Measurements from ENCODE around the gene MRPL50.

DNA sequence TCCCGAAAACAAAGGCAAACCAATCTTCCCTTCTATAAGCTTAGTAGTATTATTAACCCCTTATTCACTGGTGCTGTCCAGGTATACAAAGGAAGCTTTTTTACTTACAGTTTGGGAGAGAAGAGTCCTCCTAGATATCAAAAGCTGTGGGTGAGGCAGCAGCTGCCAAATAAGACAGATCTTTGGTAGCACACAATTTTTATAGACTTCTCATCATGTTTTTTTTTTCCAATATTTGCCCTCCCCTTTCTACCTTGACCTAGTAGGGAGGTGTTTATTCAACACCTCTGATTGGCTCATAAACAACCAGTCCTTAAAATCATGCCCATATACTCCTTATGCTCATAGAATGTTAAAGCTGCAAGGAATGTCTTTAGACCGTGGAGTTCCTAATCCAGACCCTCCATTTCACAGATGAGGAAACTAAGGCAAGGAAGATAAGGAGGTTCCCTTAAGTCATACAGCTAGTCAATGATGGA is 37.2 kb upstream of the MRPL50 start, which contains the start of gene ALDOB:
- TF ChIP-seq CTCF (IDR thresholded peaks at IDR 0.05; ENCODE audit: low read length) = no peak
- no peak for TF ChIP-seq EZH2 (optimal IDR thresholded peaks at IDR 0.05; ENCODE audit: low read depth, low read length)
